HG02642 (cell line): ENCODE measurements around the gene PPP1R26.
"Not testable (repeated sequence)": the region's sequence is repeated elsewhere in the genome, so short reads cannot be mapped to it uniquely, and the experiment has no call there.

Source experiments
- ATAC-seq: cut with Tn5 transposase; IDR thresholded peaks from one replicate; pipeline ENCODE4 v1.9.1; 2021; ENCODE audit warnings: mild to moderate bottlenecking; ENCODE audit not compliant: unreplicated experiment, poor library complexity

PPP1R26 gene

GRCh38 chr9:135479469-135480052 lies at the start of gene PPP1R26:
TSS of gene PPP1R26 (plus strand) at chr9:135479782. CDS start at chr9:135484511, 4,729 bp downstream.
- no peak for ATAC-seq

- no peak for ATAC-seq
Measured at GRCh38 chr9:135437259-135437658, 42.3 kb upstream of the PPP1R26 start.

GRCh38 chr9:135437696-135438095 lies 41.9 kb upstream of the PPP1R26 start:
- ATAC-seq = not testable (repeated sequence)

- ATAC-seq = not testable (repeated sequence)
Measured at GRCh38 chr9:135438581-135439232, 40.9 kb upstream of the PPP1R26 start.

GRCh38 chr9:135439514-135439913 lies 40.1 kb upstream of the PPP1R26 start:
- ATAC-seq = not testable (repeated sequence)

GRCh38 chr9:135439916-135440315 lies 39.7 kb upstream of the PPP1R26 start:
- ATAC-seq = no peak

GRCh38 chr9:135440620-135441019 lies 39.0 kb upstream of the PPP1R26 start:
- ATAC-seq = no peak

GRCh38 chr9:135441105-135442071 lies 38.2 kb upstream of the PPP1R26 start:
- not testable (repeated sequence) for ATAC-seq

GRCh38 chr9:135442075-135442474 lies 37.5 kb upstream of the PPP1R26 start:
- ATAC-seq = no peak

- no peak for ATAC-seq
Measured at GRCh38 chr9:135443797-135444425, 35.7 kb upstream of the PPP1R26 start.

- ATAC-seq = no peak
Measured at GRCh38 chr9:135447126-135447525, 32.5 kb upstream of the PPP1R26 start.

GRCh38 chr9:135448663-135449100 lies 30.9 kb upstream of the PPP1R26 start:
- no peak for ATAC-seq

GRCh38 chr9:135449532-135449931 lies 30.1 kb upstream of the PPP1R26 start:
- ATAC-seq = not testable (repeated sequence)

- no peak for ATAC-seq
Measured at GRCh38 chr9:135450956-135451355, 28.6 kb upstream of the PPP1R26 start.

GRCh38 chr9:135451909-135452308 lies 27.7 kb upstream of the PPP1R26 start:
- ATAC-seq = not testable (repeated sequence)

GRCh38 chr9:135454737-135455136 lies 24.8 kb upstream of the PPP1R26 start:
- ATAC-seq = no peak

GRCh38 chr9:135455401-135456030 lies 24.1 kb upstream of the PPP1R26 start:
- no peak for ATAC-seq

- ATAC-seq = no peak
Measured at GRCh38 chr9:135456436-135457104, 23.0 kb upstream of the PPP1R26 start.

GRCh38 chr9:135458478-135458877 lies 21.1 kb upstream of the PPP1R26 start:
- ATAC-seq = not testable (repeated sequence)
